GM06990 (cell line): ENCODE measurements around the gene IFRD1.

Experiments
- DNase-seq: peaks from one replicate; pipeline ENCODE4 v3.0.0-alpha.2; 2011; ENCODE audit not compliant: insufficient read length; ENCODE audit errors: extremely low read depth
- H3K27me3 ChIP-seq: replicated peaks from 2 replicates; pipeline ENCODE4 v1.6.0; 2011; ENCODE audit warnings: low read length; ENCODE audit not compliant: control insufficient read depth, insufficient read depth
- H3K36me3 ChIP-seq: 2 replicates; pipeline ENCODE4 v1.5.1; 2011; ENCODE audit warnings: low read length; ENCODE audit not compliant: control insufficient read depth, insufficient read depth
- H3K4me3 ChIP-seq: replicated peaks from 2 replicates; pipeline ENCODE4 v1.5.1; 2011; ENCODE audit warnings: low read depth, mild to moderate bottlenecking, control low read depth, low read length
- TF ChIP-seq, protein P1 (sequence below): IDR thresholded peaks from 2 replicates; pipeline ENCODE4 v1.5.1; 2011; ENCODE audit warnings: low read length, control low read depth, mild to moderate bottlenecking, inconsistent platforms; ENCODE audit not compliant: insufficient read depth, poor library complexity, severe bottlenecking

IFRD1 gene

DNA sequence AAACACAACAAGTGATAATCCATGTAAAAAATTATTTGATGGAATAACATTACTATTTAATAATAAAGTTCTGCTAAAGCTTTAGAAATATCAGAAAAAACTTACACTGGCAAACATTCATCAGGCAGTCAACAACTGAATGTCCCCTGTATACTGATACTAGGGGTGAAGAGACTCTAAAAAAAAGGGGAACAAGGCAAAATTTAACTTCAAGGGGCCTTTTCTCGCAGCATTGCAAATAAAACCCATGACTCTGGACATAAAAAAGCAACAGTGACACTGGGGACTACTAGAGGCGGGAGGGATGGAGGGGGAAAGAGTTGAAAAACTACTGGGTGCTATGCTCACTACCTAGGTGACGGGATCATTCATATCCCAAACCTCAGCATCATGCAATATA lies 5.8 kb upstream of the IFRD1 start:
- Histone ChIP-seq H3K4me3 (no peak overlapping the region), H3K27me3 (no peaks in the 10 kb centered on the region), H3K36me3 (no peaks in the 10 kb centered on the region)
- no peak for DNase-seq
- TF ChIP-seq, protein P1, sequence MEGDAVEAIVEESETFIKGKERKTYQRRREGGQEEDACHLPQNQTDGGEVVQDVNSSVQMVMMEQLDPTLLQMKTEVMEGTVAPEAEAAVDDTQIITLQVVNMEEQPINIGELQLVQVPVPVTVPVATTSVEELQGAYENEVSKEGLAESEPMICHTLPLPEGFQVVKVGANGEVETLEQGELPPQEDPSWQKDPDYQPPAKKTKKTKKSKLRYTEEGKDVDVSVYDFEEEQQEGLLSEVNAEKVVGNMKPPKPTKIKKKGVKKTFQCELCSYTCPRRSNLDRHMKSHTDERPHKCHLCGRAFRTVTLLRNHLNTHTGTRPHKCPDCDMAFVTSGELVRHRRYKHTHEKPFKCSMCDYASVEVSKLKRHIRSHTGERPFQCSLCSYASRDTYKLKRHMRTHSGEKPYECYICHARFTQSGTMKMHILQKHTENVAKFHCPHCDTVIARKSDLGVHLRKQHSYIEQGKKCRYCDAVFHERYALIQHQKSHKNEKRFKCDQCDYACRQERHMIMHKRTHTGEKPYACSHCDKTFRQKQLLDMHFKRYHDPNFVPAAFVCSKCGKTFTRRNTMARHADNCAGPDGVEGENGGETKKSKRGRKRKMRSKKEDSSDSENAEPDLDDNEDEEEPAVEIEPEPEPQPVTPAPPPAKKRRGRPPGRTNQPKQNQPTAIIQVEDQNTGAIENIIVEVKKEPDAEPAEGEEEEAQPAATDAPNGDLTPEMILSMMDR = no peak

DNA sequence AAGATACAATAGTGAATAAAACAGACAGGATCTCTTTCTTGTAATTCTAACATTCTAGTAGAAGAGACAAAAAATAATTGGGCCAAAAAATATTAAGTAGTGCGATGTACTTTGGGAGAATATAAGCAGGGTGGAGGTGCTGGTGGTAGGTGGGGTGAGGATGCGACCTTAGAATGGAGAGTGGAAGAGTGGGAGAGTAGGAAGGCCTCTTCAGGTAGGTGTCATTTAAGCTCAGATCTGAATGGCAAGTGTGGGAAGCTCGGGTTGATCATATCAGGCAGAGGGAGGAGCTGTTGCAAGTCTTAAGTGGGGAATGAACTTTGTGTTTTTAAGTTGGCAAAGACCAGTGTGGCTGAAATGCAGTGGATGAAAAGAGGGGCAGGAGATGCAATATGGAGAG lies 3.8 kb upstream of the IFRD1 start:
- Histone ChIP-seq H3K4me3 (no peak overlapping the region), H3K36me3 (no peaks in the 10 kb centered on the region), H3K27me3 (no peaks in the 10 kb centered on the region)
- no peak for DNase-seq
- TF ChIP-seq, protein P1 = no peak

DNA sequence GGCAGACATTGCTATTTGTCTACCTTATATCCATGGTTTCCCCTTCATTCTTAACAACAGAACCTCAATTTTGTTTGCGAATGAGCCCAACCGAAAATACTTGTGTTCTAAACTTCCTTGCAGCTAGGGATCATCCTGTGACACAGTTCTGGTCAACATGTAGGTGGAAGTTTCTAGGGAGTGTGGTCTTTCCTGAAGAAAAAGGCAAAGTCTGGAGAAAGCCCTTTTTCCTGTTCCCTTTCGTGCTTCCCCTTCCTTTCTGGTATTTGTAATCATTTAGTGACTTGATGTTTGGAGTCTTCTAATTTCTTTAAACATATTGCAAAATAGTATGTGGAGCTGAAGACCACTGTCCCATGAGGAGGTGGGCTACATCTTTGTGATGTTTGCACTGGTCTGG lies 2.9 kb upstream of the IFRD1 start:
- H3K27me3 ChIP-seq = no peaks in the 10 kb centered on the region
- H3K36me3 ChIP-seq = no peaks in the 10 kb centered on the region
- TF ChIP-seq, protein P1 = no peak
- DNase-seq = no peak
- H3K4me3 ChIP-seq = no peak overlapping the region

DNA sequence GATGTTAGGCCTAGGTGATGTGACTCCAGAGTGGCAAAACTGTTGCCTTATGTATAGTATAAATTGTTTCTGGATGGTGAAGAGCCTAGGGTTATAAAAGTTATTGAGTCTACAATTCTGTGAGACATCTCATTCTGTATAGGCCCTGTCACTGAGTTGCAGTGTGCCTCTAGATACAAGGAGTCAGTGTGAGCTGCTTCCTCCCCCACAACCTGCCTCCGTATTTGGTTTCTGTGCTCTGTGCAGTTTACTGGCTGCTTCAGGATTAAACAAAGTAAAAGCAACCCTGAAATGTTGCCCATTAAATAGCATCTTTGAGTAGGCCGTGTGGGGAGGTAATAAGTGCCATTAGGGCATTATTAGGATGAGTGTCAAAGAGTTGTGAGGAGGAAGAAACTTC lies 1.9 kb upstream of the IFRD1 start:
- DNase-seq = no peak
- Histone ChIP-seq H3K4me3 (no peak overlapping the region), H3K36me3 (no peaks in the 10 kb centered on the region), H3K27me3 (no peaks in the 10 kb centered on the region)
- TF ChIP-seq, protein P1 = no peak

DNA sequence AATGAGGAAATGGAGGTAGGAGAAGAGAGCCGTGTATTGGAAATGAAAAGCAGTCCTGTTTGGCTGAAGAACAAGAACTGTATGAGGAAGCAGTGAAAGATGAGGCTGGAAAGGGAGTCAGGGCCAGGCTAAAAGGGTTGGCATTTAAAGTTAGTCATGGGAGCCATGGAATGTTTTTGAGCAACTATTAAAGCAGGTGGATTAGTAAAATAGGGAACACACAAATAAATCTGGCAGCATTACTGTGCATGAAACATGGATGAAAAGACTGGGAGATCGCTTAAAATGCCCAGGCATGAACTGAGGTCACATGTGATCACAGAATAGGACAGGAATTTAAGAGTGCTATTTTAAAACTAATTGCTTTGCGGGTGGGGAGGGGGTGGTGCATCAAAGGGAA lies 1.4 kb upstream of the IFRD1 start:
- Histone ChIP-seq H3K27me3 (no peaks in the 10 kb centered on the region), H3K4me3 (no peak overlapping the region), H3K36me3 (no peaks in the 10 kb centered on the region)
- DNase-seq = no peak
- TF ChIP-seq, protein P1 = no peak

DNA sequence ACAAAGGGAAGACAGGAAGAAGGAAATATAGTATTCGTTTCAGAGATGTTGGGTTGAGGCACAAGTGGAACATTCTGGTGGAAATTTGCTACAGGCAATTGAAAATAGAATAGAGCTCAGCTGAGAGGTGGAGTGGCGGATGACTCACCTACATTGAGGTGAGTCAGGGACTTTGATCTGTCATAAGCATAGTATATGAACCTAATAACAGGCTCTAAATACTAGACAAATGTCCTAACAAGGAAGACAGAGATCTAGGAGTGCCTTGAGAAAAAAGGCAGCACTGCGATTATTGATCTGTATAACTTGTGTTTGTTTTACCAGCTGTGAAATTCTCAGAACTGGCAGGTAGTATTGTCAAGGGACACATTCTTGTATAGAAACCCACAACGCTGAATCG lies 907 bp upstream of the IFRD1 start:
- TF ChIP-seq, protein P1 = no peak
- no peaks in the 10 kb centered on the region for H3K27me3 ChIP-seq
- no peaks in the 10 kb centered on the region for H3K36me3 ChIP-seq
- no peak for DNase-seq
- peak overlapping the region; percentile 88 for H3K4me3 ChIP-seq
